DOHH2 (cell line): ENCODE results near the gene CARD10.

Experiments
- H3F3A ChIP-seq: fragments of 200-600 bp; sonication (generic), shearing (Covaris generic); 2 replicates; pipeline ENCODE4 v1.6.0; 2016; ENCODE audit warnings: antibody characterized with exemption, mild to moderate bottlenecking; ENCODE audit not compliant: control insufficient read depth, insufficient read depth
- H3K27ac ChIP-seq: fragments of 200-600 bp; sonication (generic); 2 replicates; pipeline ENCODE4 v1.5.1; 2014; ENCODE audit warnings: low read depth, mild to moderate bottlenecking, low read length, moderate library complexity
- H3K27me3 ChIP-seq: fragments of 200-600 bp; sonication (generic); 2 replicates; pipeline ENCODE4 v1.6.1; 2014; ENCODE audit warnings: mild to moderate bottlenecking, low read length, mixed read lengths; ENCODE audit not compliant: control insufficient read depth
- H3K36me3 ChIP-seq: fragments of 200-600 bp; sonication (generic); 2 replicates; pipeline ENCODE4 v1.6.1; 2014; ENCODE audit warnings: mild to moderate bottlenecking, low read length, moderate library complexity, mixed read lengths; ENCODE audit not compliant: control insufficient read depth
- H3K4me1 ChIP-seq: fragments of 200-600 bp; sonication (generic); 2 replicates; pipeline ENCODE4 v1.6.1; 2014; ENCODE audit warnings: mild to moderate bottlenecking, low read length, mixed read lengths; ENCODE audit not compliant: control insufficient read depth
- H3K4me2 ChIP-seq: fragments of 200-600 bp; sonication (generic); 2 replicates; pipeline ENCODE4 v1.6.0; 2014; ENCODE audit warnings: mild to moderate bottlenecking, low read length, moderate library complexity
- H3K4me3 ChIP-seq: fragments of 200-600 bp; sonication (generic); 2 replicates; pipeline ENCODE4 v1.5.1; 2014; ENCODE audit warnings: mild to moderate bottlenecking, low read length, mixed read lengths
- H3K79me2 ChIP-seq: fragments of 200-600 bp; sonication (generic); 2 replicates; pipeline ENCODE4 v1.6.1; 2014; ENCODE audit warnings: mild to moderate bottlenecking, low read length, mixed read lengths; ENCODE audit not compliant: control insufficient read depth
- H3K9me2 ChIP-seq: fragments of 200-600 bp; sonication (generic); replicated peaks from 2 replicates; pipeline ENCODE4 v1.6.1; 2014; ENCODE audit warnings: mild to moderate bottlenecking, low read length, mixed read lengths; ENCODE audit not compliant: control insufficient read depth
- H3K9me3 ChIP-seq: fragments of 200-600 bp; sonication (generic); 2 replicates; pipeline ENCODE4 v1.6.1; 2014; ENCODE audit warnings: antibody characterized with exemption, low read length, mixed read lengths; ENCODE audit not compliant: control insufficient read depth, insufficient read depth
- H4K20me1 ChIP-seq: fragments of 200-600 bp; sonication (generic); 2 replicates; pipeline ENCODE4 v1.6.0; 2014; ENCODE audit warnings: low read depth, mild to moderate bottlenecking, antibody characterized with exemption, low read length, moderate library complexity; ENCODE audit not compliant: control insufficient read depth, insufficient read depth
- EZH2phosphoT487 ChIP-seq: fragments of 200-600 bp; sonication (generic); IDR thresholded peaks from 2 replicates; pipeline ENCODE4 v1.6.1; 2017; ENCODE audit warnings: borderline replicate concordance, mild to moderate bottlenecking, antibody characterized with exemption, low read length, moderate library complexity, mixed read lengths
- TF ChIP-seq, protein P1 (sequence below): fragments of 200-600 bp; sonication (generic); IDR thresholded peaks from one replicate; pipeline ENCODE4 v1.5.1; 2014; ENCODE audit warnings: antibody characterized with exemption, mild to moderate bottlenecking, low read depth, low read length; ENCODE audit not compliant: poor library complexity, severe bottlenecking

The CARD10 gene

DNA sequence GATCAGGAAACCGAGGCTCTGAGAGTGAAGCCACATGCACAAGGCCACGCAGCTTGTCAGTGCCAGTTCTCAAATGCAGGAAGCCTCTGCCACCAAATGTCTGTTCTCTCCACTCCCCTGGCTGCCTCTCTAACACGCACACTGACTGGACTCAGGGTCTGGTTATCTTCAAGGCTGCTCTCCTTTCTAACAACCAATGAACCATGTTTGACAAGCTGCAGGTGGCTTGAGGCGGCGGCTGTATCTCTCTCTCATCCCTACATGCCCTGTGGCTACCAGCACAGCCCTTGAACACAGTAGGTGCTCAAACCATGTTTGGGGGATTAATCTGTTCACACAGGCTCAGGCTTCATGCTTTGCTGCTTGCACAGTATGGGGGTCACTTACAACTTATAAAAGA, 56.8 kb downstream of the CARD10 start:
- peaks cover 26% of the 10 kb centered on the region for H3K4me1 ChIP-seq
- peaks cover 19% of the 10 kb centered on the region for H3K36me3 ChIP-seq
- H3K79me2 ChIP-seq: no peaks in the 10 kb centered on the region
- H3K4me3 ChIP-seq: no peak overlapping the region
- H3K9me2 ChIP-seq: no peaks in the 10 kb centered on the region
- no peak overlapping the region for H3K27ac ChIP-seq
- TF ChIP-seq, protein P1, sequence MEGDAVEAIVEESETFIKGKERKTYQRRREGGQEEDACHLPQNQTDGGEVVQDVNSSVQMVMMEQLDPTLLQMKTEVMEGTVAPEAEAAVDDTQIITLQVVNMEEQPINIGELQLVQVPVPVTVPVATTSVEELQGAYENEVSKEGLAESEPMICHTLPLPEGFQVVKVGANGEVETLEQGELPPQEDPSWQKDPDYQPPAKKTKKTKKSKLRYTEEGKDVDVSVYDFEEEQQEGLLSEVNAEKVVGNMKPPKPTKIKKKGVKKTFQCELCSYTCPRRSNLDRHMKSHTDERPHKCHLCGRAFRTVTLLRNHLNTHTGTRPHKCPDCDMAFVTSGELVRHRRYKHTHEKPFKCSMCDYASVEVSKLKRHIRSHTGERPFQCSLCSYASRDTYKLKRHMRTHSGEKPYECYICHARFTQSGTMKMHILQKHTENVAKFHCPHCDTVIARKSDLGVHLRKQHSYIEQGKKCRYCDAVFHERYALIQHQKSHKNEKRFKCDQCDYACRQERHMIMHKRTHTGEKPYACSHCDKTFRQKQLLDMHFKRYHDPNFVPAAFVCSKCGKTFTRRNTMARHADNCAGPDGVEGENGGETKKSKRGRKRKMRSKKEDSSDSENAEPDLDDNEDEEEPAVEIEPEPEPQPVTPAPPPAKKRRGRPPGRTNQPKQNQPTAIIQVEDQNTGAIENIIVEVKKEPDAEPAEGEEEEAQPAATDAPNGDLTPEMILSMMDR: no peak
- no peak for TF ChIP-seq EZH2phosphoT487
- H3K9me3 ChIP-seq: no peaks in the 10 kb centered on the region
- no peaks in the 10 kb centered on the region for H3K27me3 ChIP-seq
- 0 out of 2 replicates have a peak, but pooled peaks cover 3% of the 10 kb centered on the region for H4K20me1 ChIP-seq
- peaks cover 28% of the 10 kb centered on the region for H3F3A ChIP-seq
- H3K4me2 ChIP-seq: no peak overlapping the region

DNA sequence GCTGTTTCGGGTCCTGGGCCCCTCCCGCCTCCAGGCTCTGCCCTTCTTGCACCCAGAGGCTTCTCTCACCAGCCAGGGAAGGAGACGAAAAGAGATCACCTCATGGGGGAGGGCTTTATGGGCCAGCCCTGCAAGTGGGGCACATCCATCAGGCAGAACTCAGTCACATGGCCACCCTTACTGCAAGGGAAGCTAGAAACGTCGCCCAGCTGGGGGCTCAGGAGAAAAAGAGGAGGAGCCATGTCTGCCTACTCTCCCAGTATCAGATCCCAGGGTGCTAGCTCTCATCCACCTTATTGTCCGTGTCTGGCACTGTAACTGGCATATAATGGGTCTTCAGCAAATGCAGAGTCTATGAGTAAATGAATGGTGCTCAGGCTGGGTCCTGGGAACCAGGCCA, 57.3 kb downstream of the CARD10 start:
- no peaks in the 10 kb centered on the region for H3K9me2 ChIP-seq
- H3K79me2 ChIP-seq: no peaks in the 10 kb centered on the region
- no peaks in the 10 kb centered on the region for H4K20me1 ChIP-seq
- H3K36me3 ChIP-seq: peaks cover 14% of the 10 kb centered on the region
- H3K4me3 ChIP-seq: no peak overlapping the region
- H3K27ac ChIP-seq: no peak overlapping the region
- H3K4me1 ChIP-seq: peaks cover 26% of the 10 kb centered on the region
- H3K4me2 ChIP-seq: no peak overlapping the region
- no peak for TF ChIP-seq EZH2phosphoT487
- TF ChIP-seq, protein P1: no peak
- no peaks in the 10 kb centered on the region for H3K9me3 ChIP-seq
- H3F3A ChIP-seq: peaks cover 28% of the 10 kb centered on the region
- no peaks in the 10 kb centered on the region for H3K27me3 ChIP-seq

DNA sequence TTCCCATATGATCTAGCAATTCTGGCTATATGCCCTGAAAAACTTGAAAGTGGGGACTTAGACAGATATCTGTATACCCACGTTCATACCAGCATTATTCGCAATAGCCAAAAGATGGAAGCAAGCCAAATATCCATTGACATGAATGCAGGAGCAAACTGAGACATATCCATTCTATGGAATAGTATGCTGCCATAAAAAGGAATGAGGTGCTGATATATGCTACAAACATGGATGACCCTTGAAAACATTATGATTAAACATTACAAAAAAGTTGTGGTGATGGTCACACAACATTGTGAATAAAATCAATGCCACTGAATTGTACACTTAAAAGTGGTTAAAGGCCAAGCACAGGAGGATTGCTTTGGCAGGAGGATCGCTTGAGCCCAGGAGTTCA, 58.5 kb downstream of the CARD10 start:
- Histone ChIP-seq H4K20me1 (no peaks in the 10 kb centered on the region), H3K27me3 (no peaks in the 10 kb centered on the region), H3K27ac (no peak overlapping the region), H3K79me2 (no peaks in the 10 kb centered on the region), H3K36me3 (peaks cover 3% of the 10 kb centered on the region), H3K4me1 (peaks cover 20% of the 10 kb centered on the region), H3F3A (peaks cover 21% of the 10 kb centered on the region), H3K9me3 (no peaks in the 10 kb centered on the region), H3K9me2 (no peaks in the 10 kb centered on the region), H3K4me2 (no peak overlapping the region), H3K4me3 (no peak overlapping the region)
- TF ChIP-seq, protein P1: no peak
- no peak for TF ChIP-seq EZH2phosphoT487
